Esophagus muscularis mucosa (tissue), 3 donors: Measurements from ENCODE around the gene RNU1-3.
"Not testable (repeated sequence)": the region's sequence is repeated elsewhere in the genome, so short reads cannot be mapped to it uniquely, and the experiment has no call there.

Source experiments
- CTCF ChIP-seq, 3 experiments: fragments of 200-600 bp in 2 of 3; fragments of 450-650 bp in 1 of 3; sonication (generic) in 2 of 3; IDR thresholded peaks; one replicate each; pipeline ENCODE4 v1.5.1; 2017 to 2019; ENCODE audit warnings: antibody characterized with exemption in 3 of 3, mild to moderate bottlenecking in 2 of 3, moderate library complexity in 1 of 3
- POLR2A ChIP-seq: fragments of 450-650 bp; IDR thresholded peaks from one replicate; pipeline ENCODE4 v1.6.1; 2017; ENCODE audit warnings: antibody characterized with exemption, moderate library complexity, mild to moderate bottlenecking, low read depth

DNA sequence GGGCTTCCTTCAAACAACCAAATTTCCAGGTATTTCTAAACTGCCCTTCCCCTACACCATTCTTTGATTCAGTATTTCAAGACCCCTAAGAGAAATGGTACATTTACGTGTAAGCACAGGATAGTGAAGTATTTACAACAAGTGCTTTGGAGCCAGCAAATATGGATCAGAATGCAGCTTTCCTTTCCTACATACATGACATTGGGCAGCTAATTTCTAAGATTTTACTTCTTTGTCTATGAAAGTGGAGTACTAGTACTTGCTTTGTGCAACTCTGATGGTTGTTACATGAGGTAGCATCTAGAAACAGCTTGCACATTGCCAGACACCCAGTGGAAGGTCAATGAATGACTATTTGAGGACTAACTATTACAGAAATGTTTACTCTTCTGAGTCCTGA is 15.2 kb downstream of the RNU1-3 start:
- not testable (repeated sequence) for TF ChIP-seq CTCF (IDR thresholded peaks at IDR 0.05); POLR2A
